CD14-positive monocyte (primary cell): ENCODE measurements around the gene TFPI. TPM values are rescaled to one million over a fixed set of nuclear protein-coding genes. Genes with fewer than 3 reads are reported as not detected.

Experiments used
- DNase-seq, 3 donors: peaks; one replicate each; pipeline ENCODE4 v3.0.0-alpha.2; 2011 to 2022
- H2AFZ ChIP-seq: 2 replicates; pipeline ENCODE4 v1.6.0; 2012; ENCODE audit warnings: mild to moderate bottlenecking, low read depth, low read length, inconsistent platforms; ENCODE audit not compliant: insufficient read depth, poor library complexity, severe bottlenecking
- H3K27ac ChIP-seq, 2 donors: 1 replicate in 1 of 2; 2 replicates in 1 of 2; pipeline ENCODE4 v1.5.1; 2012 to 2013; ENCODE audit warnings: low read length in 2 of 2, control low read depth in 1 of 2, inconsistent platforms in 1 of 2, low read depth in 1 of 2, mild to moderate bottlenecking in 1 of 2
- H3K27me3 ChIP-seq, 2 donors: one replicate each; pipeline versions ENCODE4 v1.6.0 to v1.6.1; 2011 to 2013; ENCODE audit warnings: low read length in 2 of 2; ENCODE audit not compliant: control insufficient read depth in 2 of 2, insufficient read depth in 2 of 2
- H3K36me3 ChIP-seq, 2 donors: replicated peaks in 1 of 2; 1 replicate in 1 of 2; 2 replicates in 1 of 2; pipeline versions ENCODE4 v1.5.1 to v1.6.1; 2012 to 2013; ENCODE audit warnings: low read length in 2 of 2, control low read depth in 1 of 2, inconsistent platforms in 1 of 2, mild to moderate bottlenecking in 1 of 2; ENCODE audit not compliant: insufficient read depth in 2 of 2, control insufficient read depth in 1 of 2
- H3K4me1 ChIP-seq, 2 donors: 1 replicate in 1 of 2; 2 replicates in 1 of 2; pipeline versions ENCODE4 v1.5.1 to v1.6.1; 2012 to 2013; ENCODE audit warnings: low read length in 2 of 2, control low read depth in 1 of 2, inconsistent platforms in 1 of 2, mild to moderate bottlenecking in 1 of 2, moderate library complexity in 1 of 2; ENCODE audit not compliant: insufficient read depth in 2 of 2, control insufficient read depth in 1 of 2
- H3K4me2 ChIP-seq: replicated peaks from 2 replicates; pipeline ENCODE3; 2012; ENCODE audit warnings: low read length, moderate library complexity, mild to moderate bottlenecking; ENCODE audit not compliant: poor library complexity, severe bottlenecking; ENCODE audit errors: extremely low read depth
- H3K4me3 ChIP-seq, 3 experiments: fragments of 200-600 bp in 1 of 3; sonication (generic) in 1 of 3; replicated peaks in 1 of 3; 1 replicate in 2 of 3; 2 replicates in 1 of 3; pipeline ENCODE4 v1.5.1; 2011 to 2013; ENCODE audit warnings: low read length in 3 of 3, mild to moderate bottlenecking in 3 of 3, control low read depth in 2 of 3, low read depth in 2 of 3, inconsistent platforms in 1 of 3, moderate library complexity in 1 of 3
- H3K79me2 ChIP-seq: 2 replicates; pipeline ENCODE4 v1.6.0; 2012; ENCODE audit warnings: mild to moderate bottlenecking, control low read depth, inconsistent platforms, low read length, moderate library complexity; ENCODE audit not compliant: insufficient read depth
- H3K9ac ChIP-seq: 2 replicates; pipeline ENCODE4 v1.6.0; 2017; ENCODE audit warnings: low read length, mild to moderate bottlenecking; ENCODE audit not compliant: insufficient read depth, poor library complexity, severe bottlenecking
- H3K9me3 ChIP-seq, 2 donors: replicated peaks in 1 of 2; 1 replicate in 1 of 2; 2 replicates in 1 of 2; pipeline versions ENCODE4 v1.5.1 to v1.6.1; 2012 to 2013; ENCODE audit warnings: low read length in 2 of 2, control low read depth in 1 of 2; ENCODE audit not compliant: control insufficient read depth in 1 of 2, insufficient read depth in 1 of 2
- H4K20me1 ChIP-seq: 2 replicates; pipeline ENCODE4 v1.6.0; 2012; ENCODE audit warnings: mild to moderate bottlenecking, low read length, control low read depth, moderate library complexity; ENCODE audit not compliant: insufficient read depth
- H3K27ac Mint-ChIP-seq, 7 donors: one replicate each; pipeline ENCODE4 v1.8.0; 2020; ENCODE audit warnings: mild to moderate bottlenecking in 7 of 7, mixed read lengths in 7 of 7, moderate library complexity in 6 of 7, inconsistent platforms in 2 of 7
- H3K27me3 Mint-ChIP-seq, 3 donors: one replicate each; pipeline ENCODE4 v1.8.0; 2021 to 2022; ENCODE audit warnings: low read depth in 3 of 3, mild to moderate bottlenecking in 3 of 3, mixed read lengths in 3 of 3, moderate library complexity in 3 of 3, inconsistent platforms in 1 of 3
- H3K36me3 Mint-ChIP-seq, 2 donors: one replicate each; pipeline ENCODE4 v1.8.0; 2020; ENCODE audit warnings: mixed read lengths in 2 of 2, inconsistent platforms in 1 of 2, mild to moderate bottlenecking in 1 of 2
- H3K4me1 Mint-ChIP-seq: one replicate; pipeline ENCODE4 v1.8.0; 2020; ENCODE audit warnings: mild to moderate bottlenecking, mixed read lengths
- H3K4me3 Mint-ChIP-seq, 2 donors: one replicate each; pipeline ENCODE4 v1.8.0; 2020; ENCODE audit warnings: mild to moderate bottlenecking in 2 of 2, mixed read lengths in 2 of 2, moderate library complexity in 1 of 2
- H3K9me3 Mint-ChIP-seq, 7 donors: one replicate each; pipeline ENCODE4 v1.8.0; 2020 to 2022; ENCODE audit warnings: mixed read lengths in 7 of 7, mild to moderate bottlenecking in 6 of 7, moderate library complexity in 6 of 7, inconsistent platforms in 2 of 7
- CTCF ChIP-seq: fragments of 200-600 bp; IDR thresholded peaks from one replicate; pipeline ENCODE4 v1.8.0; 2022; ENCODE audit warnings: antibody characterized with exemption, mild to moderate bottlenecking
- WGBS: methylation state at CpG from one replicate; pipeline ENCODE4 v1.1.5; 2013; ENCODE audit warnings: missing lambda C conversion rate; ENCODE audit not compliant: insufficient coverage; 5-methylcytosine and 5-hydroxymethylcytosine counted together
- intact Hi-C, 2 donors: fragments of 100-400 bp; cut with micrococcal nuclease; formaldehyde crosslinking; loops; one replicate each; pipeline versions ENCODE4 v1.15.0 to v1.15.1; 2023
- polyA plus RNA-seq, 3 donors: library from polyadenylated mRNA; depleted of rRNA in 1 of 3; unstranded in 2 of 3; stranded (reverse) in 1 of 3; fragments of 300-500 nt in 2 of 3; fragments of >200 nt in 1 of 3; fragmentation: Illumina TruSeq in 2 of 3; gene quantifications; 1 replicate in 2 of 3; 2 replicates in 1 of 3; pipeline ENCODE4 v1.2.3, GENCODE V29; 2012 to 2021

The TFPI gene
- polyA plus RNA-seq, 3 donors = 0.46 TPM; not detected in 2

- no peaks in the 10 kb centered on the region for H3K79me2 ChIP-seq
- H3K4me1 Mint-ChIP-seq = no peaks in the 10 kb centered on the region
- H3K4me3 Mint-ChIP-seq = no peak overlapping the region
- no peak overlapping the region for H3K27ac Mint-ChIP-seq
- WGBS = no CpG with 5 or more reads among the region's 2 CpGs
- H3K9ac ChIP-seq = no peak overlapping the region
- no peak for DNase-seq
- no peaks in the 10 kb centered on the region for H3K27me3 ChIP-seq
- TF ChIP-seq CTCF = no peak
- H3K4me3 ChIP-seq = no peak overlapping the region
- H3K4me1 ChIP-seq = no peaks in the 10 kb centered on the region
- intact Hi-C loops = no loop called here
- H3K27me3 Mint-ChIP-seq = peaks cover 0 to 2% (median 0%) of the 10 kb centered on the region in 3 donors
- no peaks in the 10 kb centered on the region for H4K20me1 ChIP-seq
- H3K36me3 Mint-ChIP-seq = no peaks in the 10 kb centered on the region
- H3K4me2 ChIP-seq = no peak overlapping the region
- H3K9me3 ChIP-seq = peaks cover 0 to 4% of the 10 kb centered on the region in 2 donors
- H3K36me3 ChIP-seq = no peaks in the 10 kb centered on the region
- H3K9me3 Mint-ChIP-seq = peaks cover 0 to 6% (median 2%) of the 10 kb centered on the region in 7 donors
- H3K27ac ChIP-seq = no peak overlapping the region
- no peak overlapping the region for H2AFZ ChIP-seq
Observed at GRCh38 chr2:187466129-187466792, 88.0 kb downstream of the TFPI start.

GRCh38 chr2:187462839-187463238 is 91.4 kb downstream of the TFPI start:
- no peak for TF ChIP-seq CTCF
- Histone ChIP-seq H4K20me1 (no peaks in the 10 kb centered on the region), H3K4me3 (no peak overlapping the region), H3K79me2 (no peaks in the 10 kb centered on the region), H3K4me1 (no peaks in the 10 kb centered on the region), H3K9me3 (peaks cover 0 to 5% of the 10 kb centered on the region in 2 donors), H3K27ac (no peak overlapping the region), H3K36me3 (no peaks in the 10 kb centered on the region), H3K9ac (no peak overlapping the region), H2AFZ (no peak overlapping the region), H3K4me2 (no peak overlapping the region), H3K27me3 (no peaks in the 10 kb centered on the region)
- WGBS = 50% methylated on average over 2 of the region's 4 CpGs
- H3K27ac Mint-ChIP-seq = no peak overlapping the region
- H3K27me3 Mint-ChIP-seq = peaks cover 0 to 2% (median 0%) of the 10 kb centered on the region in 3 donors
- peaks cover 0 to 6% (median 2%) of the 10 kb centered on the region in 7 donors for H3K9me3 Mint-ChIP-seq
- no peaks in the 10 kb centered on the region for H3K4me1 Mint-ChIP-seq
- H3K4me3 Mint-ChIP-seq = no peak overlapping the region
- H3K36me3 Mint-ChIP-seq = no peaks in the 10 kb centered on the region
- DNase-seq = no peak
- intact Hi-C loops = no loop called here
